ENCODE data around the gene TRIM33.
"Not testable (repeated sequence)": the region's sequence is repeated elsewhere in the genome, so short reads cannot be mapped to it uniquely, and the experiment has no call there.

TRIM33 gene

GRCh38 chr1:114462963-114463362 is 48.0 kb downstream of the TRIM33 start:
- no peak for DNase-seq

DNA sequence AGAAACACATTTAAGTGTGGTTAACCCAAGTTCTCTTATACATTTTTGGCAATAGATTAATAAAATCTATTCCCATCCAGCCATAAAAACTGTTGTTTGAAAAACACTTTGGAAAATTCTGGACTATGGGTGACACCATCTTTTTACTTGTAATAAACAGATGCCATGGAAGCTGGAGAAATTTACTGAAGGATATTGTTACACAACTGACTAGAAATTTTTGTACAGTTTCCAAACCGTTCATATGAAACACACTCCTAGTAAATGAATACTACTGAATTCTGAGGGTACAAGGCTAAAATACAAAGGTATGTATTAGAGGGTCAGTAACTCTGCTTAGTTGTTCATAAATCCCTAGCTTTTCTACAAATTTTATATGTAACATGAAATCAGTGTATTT is 48.7 kb downstream of the TRIM33 start:
- DNase-seq: no peak

- DNase-seq: peak; percentile 5
These were observed 52.7 kb downstream of the TRIM33 start for GRCh38 chr1:114458237-114458777.

- DNase-seq: no peak
These were observed 53.2 kb downstream of the TRIM33 start for GRCh38 chr1:114457675-114458236.

DNA sequence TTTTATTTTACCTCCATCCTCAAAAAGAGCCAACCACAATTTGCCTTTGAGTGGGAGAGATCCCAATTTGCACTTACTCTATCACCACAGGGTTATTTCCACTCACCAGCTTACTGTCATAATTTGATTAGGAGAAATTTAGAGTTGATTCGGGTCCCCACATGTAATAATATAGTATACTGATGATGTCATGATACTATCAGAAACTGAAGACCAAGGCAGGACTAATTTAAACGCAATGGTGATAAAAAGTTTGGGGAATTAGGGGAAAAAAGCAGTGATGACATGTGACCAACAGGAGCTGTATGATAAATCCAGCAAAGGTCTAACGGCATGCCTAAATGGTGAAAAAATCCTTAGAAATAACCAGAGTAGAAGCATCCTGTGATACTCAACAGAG is 54.4 kb downstream of the TRIM33 start:
- DNase-seq: no peak

DNA sequence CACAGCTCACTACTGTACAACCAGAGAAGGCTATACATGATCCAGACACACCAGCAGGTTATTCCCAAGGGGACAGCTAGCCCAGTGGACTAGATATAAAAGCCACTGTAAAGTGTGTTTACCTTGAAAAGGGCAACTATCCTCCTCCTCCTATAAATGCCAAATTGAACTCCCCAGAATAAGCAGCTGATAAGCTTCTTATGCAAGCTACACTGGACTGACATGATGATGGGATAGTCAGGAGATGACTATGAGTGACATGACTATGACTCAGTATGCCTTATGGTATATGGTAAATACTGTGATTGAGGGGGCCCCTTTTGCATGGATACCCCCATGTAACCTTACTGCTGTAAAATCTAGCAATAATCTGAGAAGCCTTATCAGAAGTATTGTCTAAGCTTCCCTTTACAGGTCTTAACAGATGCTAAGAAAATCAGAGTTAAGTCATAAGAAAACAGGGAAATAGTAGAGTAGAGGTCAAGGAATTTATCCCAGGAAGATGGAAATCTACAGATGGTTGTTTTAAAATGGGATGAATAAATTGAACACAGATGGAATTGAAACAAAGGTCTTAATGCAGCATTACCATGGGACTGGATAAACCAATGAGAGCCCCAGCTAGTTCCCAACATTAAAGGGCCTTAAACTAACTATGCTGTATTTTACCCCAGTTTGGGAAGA is 55.8 kb downstream of the TRIM33 start:
- no peak for DNase-seq

DNA sequence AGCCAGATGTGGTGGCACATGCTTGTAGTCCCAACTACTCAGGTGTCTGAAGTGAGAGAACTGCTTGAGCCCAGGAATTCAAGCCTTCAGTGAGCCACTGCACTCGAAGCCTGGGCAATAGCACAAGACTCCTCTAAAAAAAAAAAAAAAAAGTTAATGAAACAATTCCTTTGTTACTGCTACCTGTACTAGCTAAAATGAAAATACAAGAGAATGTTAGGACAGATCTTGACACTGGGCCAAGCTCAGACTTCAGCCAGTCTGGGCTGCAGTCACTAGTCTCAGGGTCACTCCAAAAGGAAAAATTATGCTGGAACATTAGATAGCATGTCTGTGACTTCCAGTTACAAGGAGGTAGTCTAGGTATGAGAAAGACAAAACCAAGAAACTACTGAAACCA is 56.5 kb downstream of the TRIM33 start:
- DNase-seq: no peak

DNA sequence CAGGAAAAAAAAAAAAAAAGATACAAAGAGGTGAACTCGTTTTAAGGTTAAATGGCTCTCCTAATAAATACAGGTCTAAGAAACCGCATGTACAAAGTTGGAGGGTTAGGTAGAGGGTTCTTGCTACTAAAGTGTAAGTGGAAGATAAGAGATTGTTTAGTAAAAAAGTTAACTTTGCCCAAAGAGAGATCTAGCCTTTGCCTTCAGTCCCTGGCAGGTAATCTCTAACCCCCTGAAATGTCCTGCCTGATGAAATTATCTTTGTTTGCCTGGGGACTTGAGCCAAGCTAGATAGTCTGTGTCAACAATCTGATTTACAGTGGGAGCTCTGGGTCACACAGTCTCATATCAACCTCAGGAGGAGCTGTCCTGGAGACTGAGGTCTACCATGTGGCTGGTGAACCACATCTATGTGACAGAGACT is 57.6 kb downstream of the TRIM33 start:
- no peak for DNase-seq

GRCh38 chr1:114448370-114449036 is 62.5 kb downstream of the TRIM33 start:
- DNase-seq: no peak

GRCh38 chr1:114446198-114446597 is 64.8 kb downstream of the TRIM33 start:
- DNase-seq: no peak

DNA sequence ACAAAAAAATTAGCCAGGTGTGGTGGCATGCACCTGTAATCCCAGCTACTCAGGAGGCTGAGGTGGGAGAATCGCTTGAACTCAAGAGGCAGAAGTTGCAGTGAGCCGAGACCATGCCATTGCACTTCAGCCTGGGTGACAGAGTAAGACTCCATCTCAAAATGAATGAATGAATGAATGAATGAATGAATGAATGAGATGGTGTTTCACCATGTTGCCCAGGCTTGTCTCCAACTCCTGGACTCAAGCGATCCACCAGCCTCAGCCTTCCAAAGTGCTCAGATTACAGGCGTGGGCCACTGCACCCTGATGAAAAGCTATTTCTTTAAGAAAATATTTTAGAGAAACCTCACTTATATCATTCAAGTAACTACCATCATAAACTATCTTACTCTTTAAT is 67.8 kb downstream of the TRIM33 start:
- DNase-seq: not testable (repeated sequence)

- no peak for DNase-seq
These were observed 69.7 kb downstream of the TRIM33 start for GRCh38 chr1:114441332-114441731.

DNA sequence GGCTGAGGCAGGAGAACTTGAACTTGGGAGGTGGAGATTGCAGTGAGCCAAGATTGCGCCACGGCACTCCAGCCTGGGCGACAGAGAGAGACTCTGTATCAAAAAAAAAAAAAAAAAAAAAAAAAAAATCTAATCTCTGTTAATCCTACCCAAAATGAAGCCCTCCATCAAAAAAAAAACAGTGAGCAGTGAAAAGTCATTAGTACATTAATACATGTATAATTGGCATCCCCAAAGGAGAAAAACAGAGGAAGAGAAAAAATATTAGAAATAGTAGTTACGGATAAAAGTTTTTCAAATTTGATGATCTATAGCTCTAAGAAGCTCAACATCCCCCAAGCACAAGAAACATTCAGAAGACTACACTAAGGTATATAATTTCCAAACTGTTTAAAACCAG is 71.6 kb downstream of the TRIM33 start:
- DNase-seq: no peak

DNA sequence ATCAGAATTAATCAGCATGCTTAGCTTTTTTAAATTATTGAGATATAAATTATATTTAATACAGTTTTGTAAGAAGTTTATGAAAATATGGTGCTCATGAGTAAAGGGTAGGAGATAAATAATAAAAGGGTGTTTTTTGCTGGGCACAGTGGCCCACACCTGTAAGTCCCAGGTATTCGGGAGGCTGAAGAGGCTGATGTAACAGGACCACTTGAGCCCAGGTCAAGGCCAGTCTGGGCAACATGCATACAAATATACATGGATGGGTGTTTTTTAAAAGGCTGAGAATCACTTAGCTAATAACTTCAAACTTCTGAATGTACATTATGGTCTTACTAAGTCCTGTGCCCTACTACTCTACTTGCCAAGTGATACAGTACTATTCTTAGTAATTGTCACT is 73.2 kb downstream of the TRIM33 start:
- DNase-seq: no peak

- DNase-seq: no peak
These were observed 74.2 kb downstream of the TRIM33 start for GRCh38 chr1:114436799-114437198.

DNA sequence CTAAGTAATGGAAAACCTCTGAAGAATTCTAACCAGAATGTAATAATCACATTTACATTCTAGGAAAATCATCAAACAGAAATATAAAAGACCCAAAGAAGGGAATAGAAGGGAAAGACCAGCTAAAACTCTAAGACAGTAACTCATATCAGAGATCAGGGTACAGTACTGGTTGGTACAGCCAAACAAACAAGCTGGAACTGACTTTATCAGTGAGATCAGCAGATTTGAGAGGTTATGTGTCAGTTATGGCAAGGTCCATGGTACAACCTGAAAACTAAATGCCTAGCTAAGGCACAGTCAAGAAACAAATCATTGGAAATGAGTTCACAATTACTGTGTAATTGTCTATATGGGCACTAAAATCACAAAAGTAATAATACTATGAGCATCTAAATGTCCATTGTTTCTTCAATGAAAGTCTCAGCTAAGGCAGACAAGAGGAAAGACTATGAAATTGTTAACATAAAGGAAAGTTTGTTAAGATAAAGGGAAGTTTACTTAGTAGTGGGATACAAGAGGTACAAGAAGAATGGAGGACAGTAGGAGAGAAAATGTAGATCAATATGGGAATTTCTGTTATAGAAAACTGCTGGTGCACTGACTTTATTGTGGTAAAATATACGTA is 75.8 kb downstream of the TRIM33 start:
- no peak for DNase-seq

DNA sequence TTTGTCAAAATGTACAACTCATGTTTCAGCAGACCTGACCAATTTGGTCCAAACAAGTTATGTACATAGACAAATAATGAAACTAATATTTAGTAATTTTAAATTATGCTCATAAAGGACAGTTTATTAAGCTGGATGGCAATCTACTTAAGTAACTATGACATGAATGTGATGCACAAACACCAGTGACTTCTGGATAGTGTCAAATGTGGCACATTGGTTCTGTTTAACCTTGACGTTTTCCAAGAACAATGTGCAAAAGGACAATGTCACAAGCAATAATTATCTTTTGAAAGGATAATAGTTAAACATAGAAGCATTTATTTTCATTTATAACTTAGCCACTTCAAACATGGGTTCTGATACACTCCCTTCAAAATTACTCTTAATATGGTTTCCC is 80.0 kb downstream of the TRIM33 start:
- no peak for DNase-seq

GRCh38 chr1:114428083-114428754 is 82.8 kb downstream of the TRIM33 start:
- DNase-seq: peak; percentile 27

GRCh38 chr1:114427612-114428011 is 83.4 kb downstream of the TRIM33 start:
- DNase-seq: no peak

DNA sequence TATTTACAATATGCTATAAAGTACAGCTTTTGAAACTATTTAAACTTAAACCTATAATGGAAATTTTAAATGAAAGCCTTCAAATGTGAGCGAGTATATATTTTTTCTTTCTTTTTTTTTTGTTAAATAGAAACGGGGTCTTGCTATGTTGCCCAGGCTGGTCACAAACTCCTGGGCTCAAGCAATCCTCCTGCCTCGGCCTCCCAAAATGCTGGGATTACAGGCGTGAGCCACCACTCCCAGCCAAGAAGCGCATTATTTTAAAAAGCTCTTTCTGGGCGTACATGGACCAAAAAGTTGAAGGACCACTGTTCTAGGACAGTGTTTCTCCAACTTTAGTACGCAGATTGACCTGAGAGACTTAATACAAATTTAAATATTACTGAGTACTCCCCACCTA is 87.5 kb downstream of the TRIM33 start:
- DNase-seq: no peak

GRCh38 chr1:114418948-114419347 is 92.1 kb downstream of the TRIM33 start:
- not testable (repeated sequence) for DNase-seq

- no peak for DNase-seq
These were observed 113.4 kb downstream of the TRIM33 start for GRCh38 chr1:114397601-114398000.

DNA sequence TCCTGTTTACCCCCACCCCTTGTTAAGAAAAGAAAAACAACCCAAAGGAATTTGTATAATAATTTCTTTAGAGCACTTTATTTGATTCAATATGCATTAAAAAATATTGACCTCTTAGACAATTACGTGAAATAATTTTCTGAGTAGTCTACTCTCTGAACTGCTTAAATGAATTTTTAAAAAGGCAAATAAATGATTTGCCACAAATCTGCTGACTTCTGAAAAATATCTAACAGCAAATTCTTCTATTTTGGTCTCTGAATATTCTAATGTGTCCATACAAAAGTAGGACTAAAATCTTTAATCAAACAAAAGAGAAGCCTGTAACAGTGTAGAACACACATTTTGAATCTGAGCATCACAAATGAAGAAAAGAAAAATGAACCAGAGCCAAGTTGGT is 115.1 kb downstream of the TRIM33 start:
- no peak for DNase-seq
